H1 (cell line): ENCODE measurements around the gene ALG2. TPM values are rescaled to one million over a fixed set of nuclear protein-coding genes. Genes with fewer than 3 reads are reported as not detected.

ENCODE experiments used
- CTCF ChIA-PET: fragments of 300-600 bp; sonication (Branson Sonifier 250); formaldehyde crosslinking; loops from one replicate; lab custom pipeline; 2021; ENCODE audit not compliant: partially characterized antibody; lab: Charles Lee
- POLR2A ChIA-PET: fragments of 300-600 bp; sonication (Branson Sonifier 250); formaldehyde crosslinking; loops from one replicate; lab custom pipeline; 2021; ENCODE audit warnings: inconsistent platforms; ENCODE audit not compliant: partially characterized antibody; lab: Charles Lee
- DNase-seq, 2 experiments: peaks; one replicate each; pipeline versions ENCODE4 v3.0.0 to v3.0.0-alpha.2; 2010 to 2022; ENCODE audit warnings: low spot score in 2 of 2, low read depth in 1 of 2, mixed read lengths in 1 of 2
- FAIRE-seq: peaks from 2 replicates; lab custom pipeline; 2011; peaks lifted over from hg19 to GRCh38; lab: Jason Lieb, UNC
- H2AFZ ChIP-seq: 2 replicates; pipeline ENCODE4 v1.8.1; 2012; ENCODE audit warnings: low read length, inconsistent platforms
- H2AK5ac ChIP-seq: 2 replicates; pipeline ENCODE4 v1.6.1; 2013; ENCODE audit warnings: low read depth, low read length
- H2BK120ac ChIP-seq: replicated peaks from 2 replicates; pipeline ENCODE3; 2013; ENCODE audit warnings: low read depth, low read length, inconsistent platforms
- H2BK12ac ChIP-seq: 2 replicates; pipeline ENCODE4 v1.6.1; 2013; ENCODE audit warnings: low read depth, low read length
- H2BK15ac ChIP-seq: 2 replicates; pipeline ENCODE4 v1.6.1; 2013; ENCODE audit warnings: low read length
- H2BK20ac ChIP-seq: 2 replicates; pipeline ENCODE4 v1.6.1; 2013; ENCODE audit warnings: low read length
- H2BK5ac ChIP-seq: 2 replicates; pipeline ENCODE4 v1.6.1; 2013; ENCODE audit warnings: low read depth, low read length
- H3K14ac ChIP-seq: 2 replicates; pipeline ENCODE4 v1.6.1; 2013; ENCODE audit warnings: inconsistent platforms; ENCODE audit not compliant: insufficient read length
- H3K18ac ChIP-seq: 2 replicates; pipeline ENCODE4 v1.6.1; 2013; ENCODE audit warnings: low read length; ENCODE audit errors: extremely low read depth
- H3K23ac ChIP-seq: 2 replicates; pipeline ENCODE4 v1.6.1; 2013; ENCODE audit warnings: inconsistent platforms; ENCODE audit not compliant: insufficient read length
- H3K23me2 ChIP-seq: 2 replicates; pipeline ENCODE4 v1.6.1; 2013; ENCODE audit warnings: low read depth, low read length
- H3K27ac ChIP-seq: 2 replicates; pipeline ENCODE4 v1.6.1; 2011; ENCODE audit warnings: low read depth, low read length, inconsistent platforms
- H3K27me3 ChIP-seq, 4 experiments: replicated peaks in 1 of 4; 1 replicate in 1 of 4; 2 replicates in 3 of 4; pipeline versions ENCODE4 v1.6.1 to v1.8.1; 2011 to 2013; ENCODE audit warnings: low read length in 3 of 4, mild to moderate bottlenecking in 3 of 4, inconsistent platforms in 2 of 4, mixed read lengths in 2 of 4, moderate library complexity in 1 of 4; ENCODE audit not compliant: control insufficient read depth in 3 of 4, insufficient read depth in 3 of 4; ENCODE audit errors: extremely low read depth in 1 of 4
- H3K36me3 ChIP-seq, 4 experiments: 2 replicates each; pipeline versions ENCODE4 v1.6.1 to v1.8.1; 2011 to 2013; ENCODE audit warnings: mild to moderate bottlenecking in 4 of 4, low read length in 3 of 4, moderate library complexity in 2 of 4, control low read depth in 1 of 4, inconsistent platforms in 1 of 4; ENCODE audit not compliant: insufficient read depth in 4 of 4, control insufficient read depth in 2 of 4
- H3K4ac ChIP-seq: replicated peaks from 2 replicates; pipeline ENCODE3; 2013; ENCODE audit warnings: low read length, low read depth, mixed read lengths, inconsistent platforms; ENCODE audit not compliant: insufficient read length
- H3K4me1 ChIP-seq, 4 experiments: replicated peaks in 1 of 4; 1 replicate in 1 of 4; 2 replicates in 3 of 4; pipeline versions ENCODE4 v1.6.1 to v1.8.1; 2011 to 2013; ENCODE audit warnings: low read length in 3 of 4, inconsistent platforms in 2 of 4, mixed read lengths in 1 of 4; ENCODE audit not compliant: insufficient read depth in 4 of 4, control insufficient read depth in 3 of 4
- H3K4me2 ChIP-seq, 2 experiments: 2 replicates each; pipeline versions ENCODE4 v1.6.1 to v1.8.1; 2011 to 2013; ENCODE audit warnings: low read depth in 2 of 2, low read length in 2 of 2, control low read depth in 1 of 2, inconsistent platforms in 1 of 2, mild to moderate bottlenecking in 1 of 2; ENCODE audit not compliant: insufficient read depth in 1 of 2
- H3K4me3 ChIP-seq, 4 experiments: fragments of 200-600, 300-600 bp in 1 of 4; sonication (generic), shearing (Covaris generic), sonication (Bioruptor Twin) in 1 of 4; 2 replicates each; pipeline versions ENCODE4 v1.5.1 to v1.8.1; 2011 to 2016; ENCODE audit warnings: low read length in 4 of 4, low read depth in 3 of 4, control low read depth in 2 of 4, inconsistent platforms in 2 of 4, mild to moderate bottlenecking in 2 of 4, mixed read lengths in 1 of 4, moderate library complexity in 1 of 4; ENCODE audit not compliant: insufficient read depth in 2 of 4; ENCODE audit errors: extremely low read depth in 1 of 4
- H3K56ac ChIP-seq: replicated peaks from 2 replicates; pipeline ENCODE3; 2013; ENCODE audit warnings: low read depth, mild to moderate bottlenecking, mixed read lengths, low read length, inconsistent platforms; ENCODE audit not compliant: insufficient read length
- H3K79me1 ChIP-seq: 2 replicates; pipeline ENCODE4 v1.6.1; 2013; ENCODE audit warnings: low read depth, low read length, control low read depth
- H3K79me2 ChIP-seq, 2 experiments: 2 replicates each; pipeline versions ENCODE4 v1.6.1 to v1.8.1; 2012 to 2013; ENCODE audit warnings: low read length in 2 of 2, mild to moderate bottlenecking in 2 of 2, inconsistent platforms in 1 of 2; ENCODE audit not compliant: insufficient read depth in 2 of 2, control insufficient read depth in 1 of 2
- H3K9ac ChIP-seq, 4 experiments: replicated peaks in 1 of 4; 1 replicate in 1 of 4; 2 replicates in 3 of 4; pipeline versions ENCODE4 v1.6.1 to v1.8.1; 2011 to 2013; ENCODE audit warnings: low read depth in 3 of 4, low read length in 3 of 4, control low read depth in 2 of 4, mild to moderate bottlenecking in 2 of 4, moderate library complexity in 2 of 4, inconsistent platforms in 1 of 4; ENCODE audit errors: extremely low read depth in 1 of 4
- H3K9me3 ChIP-seq, 2 experiments: 2 replicates each; pipeline versions ENCODE4 v1.6.1 to v1.8.1; 2012 to 2013; ENCODE audit warnings: mild to moderate bottlenecking in 2 of 2, moderate library complexity in 2 of 2, control low read depth in 1 of 2, inconsistent platforms in 1 of 2, low read depth in 1 of 2, low read length in 1 of 2, mixed read lengths in 1 of 2; ENCODE audit not compliant: insufficient read depth in 2 of 2
- H4K20me1 ChIP-seq, 2 experiments: replicated peaks in 1 of 2; 2 replicates each; pipeline versions ENCODE3 to v1.8.1; 2011 to 2013; ENCODE audit warnings: inconsistent platforms in 2 of 2, low read length in 2 of 2, mild to moderate bottlenecking in 1 of 2; ENCODE audit not compliant: insufficient read depth in 2 of 2, control insufficient read depth in 1 of 2
- H4K5ac ChIP-seq: 2 replicates; pipeline ENCODE4 v1.6.1; 2013; ENCODE audit warnings: low read length, low read depth, mixed read lengths, inconsistent platforms; ENCODE audit not compliant: insufficient read length
- H4K8ac ChIP-seq: 2 replicates; pipeline ENCODE4 v1.8.0; 2013; ENCODE audit warnings: mild to moderate bottlenecking, moderate library complexity, low read length, inconsistent platforms; ENCODE audit not compliant: insufficient read depth; ENCODE audit errors: extremely low read depth
- H4K91ac ChIP-seq: replicated peaks from 2 replicates; pipeline ENCODE3; 2013; ENCODE audit warnings: low read length, mixed read lengths, inconsistent platforms; ENCODE audit not compliant: insufficient read length
- ASH2L ChIP-seq: fragments of 200-600, 300-600 bp; sonication (generic); IDR thresholded peaks from one replicate; pipeline ENCODE4 v1.7.1; 2017; ENCODE audit warnings: low read length
- CEBPB ChIP-seq: IDR thresholded peaks from 2 replicates; pipeline ENCODE4 v1.6.1; 2012; ENCODE audit warnings: low read depth, low read length
- CREB1 ChIP-seq: IDR thresholded peaks from 2 replicates; pipeline ENCODE4 v1.6.1; 2012; ENCODE audit warnings: inconsistent platforms
- CTCF ChIP-seq, 3 experiments: IDR thresholded peaks; 1 replicate in 2 of 3; 2 replicates in 1 of 3; pipeline versions ENCODE4 v1.5.1 to v1.6.1; 2011; ENCODE audit warnings: low read length in 3 of 3, mild to moderate bottlenecking in 3 of 3, inconsistent platforms in 2 of 3, low read depth in 1 of 3, moderate library complexity in 1 of 3; ENCODE audit not compliant: insufficient read depth in 1 of 3; ENCODE audit errors: control extremely low read depth in 1 of 3
- E2F6 ChIP-seq: IDR thresholded peaks from 2 replicates; pipeline ENCODE4 v1.6.1; 2012; ENCODE audit warnings: inconsistent platforms
- EP300 ChIP-seq, 2 experiments: IDR thresholded peaks; 1 replicate in 1 of 2; 2 replicates in 1 of 2; pipeline ENCODE4 v1.6.1; 2011 to 2012; ENCODE audit warnings: low read depth in 2 of 2, low read length in 2 of 2, mild to moderate bottlenecking in 2 of 2, borderline replicate concordance in 1 of 2, inconsistent platforms in 1 of 2, moderate library complexity in 1 of 2
- HDAC2 ChIP-seq, 2 experiments: fragments of 300-600 bp in 1 of 2; sonication (generic) in 1 of 2; IDR thresholded peaks; 2 replicates each; pipeline ENCODE4 v1.6.1; 2011 to 2012; ENCODE audit warnings: low read depth in 2 of 2, low read length in 2 of 2, mild to moderate bottlenecking in 2 of 2, moderate library complexity in 2 of 2, borderline replicate concordance in 1 of 2, inconsistent platforms in 1 of 2
- HDAC6 ChIP-seq: IDR thresholded peaks from one replicate; pipeline ENCODE4 v1.7.1; 2012; ENCODE audit warnings: low read depth, mild to moderate bottlenecking, inconsistent platforms, low read length, moderate library complexity
- KDM5A ChIP-seq: fragments of 200-600 bp; IDR thresholded peaks from 2 replicates; pipeline ENCODE4 v1.7.1; 2012; ENCODE audit warnings: mild to moderate bottlenecking, low read length, inconsistent platforms, mixed read lengths
- SIX5 ChIP-seq: IDR thresholded peaks from 2 replicates; pipeline ENCODE4 v1.6.1; 2011; ENCODE audit warnings: mild to moderate bottlenecking, low read depth, low read length
- TAF7 ChIP-seq: optimal IDR thresholded peaks from 2 replicates; pipeline ENCODE3; 2011; ENCODE audit warnings: low read depth, mild to moderate bottlenecking, inconsistent platforms, low read length, moderate library complexity, borderline replicate concordance
- WGBS, 2 experiments: shearing (Covaris generic) in 1 of 2; methylation state at CpG; one replicate each; pipeline versions ENCODE4 v1.1.6 to v1.1.7; 2013 to 2015; ENCODE audit warnings: low lambda C conversion rate in 2 of 2, mixed read lengths in 2 of 2, inconsistent platforms in 1 of 2, low coverage in 1 of 2, missing lambda C conversion rate in 1 of 2; ENCODE audit not compliant: insufficient replicate concordance in 2 of 2, insufficient coverage in 1 of 2, insufficient read length in 1 of 2; ENCODE audit errors: extremely low coverage in 1 of 2, missing lambda C conversion rate in 1 of 2; 5-methylcytosine and 5-hydroxymethylcytosine counted together
- polyA plus RNA-seq, 7 experiments: library from polyadenylated mRNA; depleted of rRNA in 3 of 7; stranded (reverse) in 5 of 7; unstranded in 2 of 7; fragments of >200 nt in 5 of 7; fragments of 200-250 nt in 2 of 7; gene quantifications; 1 replicate in 5 of 7; 2 replicates in 1 of 7; 4 replicates in 1 of 7; pipeline versions ENCODE4 v1.2.1 to v1.2.3, GENCODE V29; 2011 to 2013; ENCODE audit warnings: missing spikeins in 2 of 7, mixed read lengths in 2 of 7
- total RNA-seq: library from RNA; stranded (reverse); fragmentation: NEBNext Ultra II Directional; extraction: Animal tissue kit (Norgen Biotek cat#: 25700); gene quantifications from 2 replicates; pipeline ENCODE4 v1.2.1, GENCODE V29; 2021

Gene ALG2
- total and polyA plus RNA-seq, 2 of the 8 experiments (the other 6 are each of a cell fraction or from before 2014, with no cell fraction given): 27.1 to 30.7 TPM

- Histone ChIP-seq H2BK120ac (no peak overlapping the region), H3K23ac (no peak overlapping the region), H4K8ac (no peak overlapping the region), H4K20me1 (no peaks in the 10 kb centered on the region), H2BK15ac (no peak overlapping the region), H3K56ac (no peak overlapping the region), H3K14ac (no peak overlapping the region), H3K23me2 (no peaks in the 10 kb centered on the region), H3K9ac (no peak overlapping the region), H3K18ac (no peak overlapping the region), H3K27ac (no peak overlapping the region), H2BK12ac (no peak overlapping the region), H4K91ac (no peak overlapping the region), H3K4ac (no peak overlapping the region), H2BK20ac (no peak overlapping the region), H3K4me3 (no peak overlapping the region), H2AK5ac (no peak overlapping the region), H3K79me1 (no peaks in the 10 kb centered on the region), H2AFZ (no peak overlapping the region), H4K5ac (no peak overlapping the region), H3K4me2 (no peak overlapping the region), H2BK5ac (no peak overlapping the region), H3K36me3 (no peaks in the 10 kb centered on the region), H3K27me3 (no peaks in the 10 kb centered on the region), H3K79me2 (no peaks in the 10 kb centered on the region), H3K9me3 (no peaks in the 10 kb centered on the region), H3K4me1 (no peaks in the 10 kb centered on the region)
- WGBS, 2 experiments: 94% methylated on average over 2 of the region's 2 CpGs; no CpG with 5 or more reads in 1 of the 2 experiments
- FAIRE-seq (no peak), DNase-seq (no peak)
- CTCF ChIA-PET: interaction anchor here (1.1 kb wide), 1 partner anchor 19 kb away, joined by 3 read pairs; no protein-coding TSS in a partner anchor
- POLR2A ChIA-PET: no interaction called here
- TF ChIP-seq CREB1 (no peak), SIX5 (no peak), CTCF (IDR thresholded peaks at IDR 0.05; ENCODE audit: control extremely low read depth in 1 of 3, insufficient read depth in 1 of 3, low read depth in 1 of 3, low read length in 3 of 3) (no peak), EP300 (IDR thresholded peaks at IDR 0.05; ENCODE audit: borderline replicate concordance in 1 of 2, low read depth in 2 of 2, low read length in 2 of 2) (no peak), TAF7 (no peak), ASH2L (no peak), HDAC6 (no peak), CEBPB (no peak), HDAC2 (IDR thresholded peaks at IDR 0.05; ENCODE audit: borderline replicate concordance in 1 of 2, low read depth in 2 of 2, low read length in 2 of 2) (no peak), KDM5A (no peak), E2F6 (no peak)
Measured at GRCh38 chr9:99253134-99253533, 31.4 kb upstream of the ALG2 start.
